GM12864 (cell line): Measurements from ENCODE around the gene ELAC2.

Experiments used
- DNase-seq: peaks from one replicate; pipeline ENCODE4 v3.0.0-alpha.2; 2011; ENCODE audit warnings: low read depth
- H3K4me3 ChIP-seq: 2 replicates; pipeline ENCODE4 v1.5.1; 2011; ENCODE audit warnings: mild to moderate bottlenecking, low read depth, low read length, control low read depth
- TF ChIP-seq, protein P1 (sequence below): IDR thresholded peaks from 2 replicates; pipeline ENCODE4 v1.5.1; 2011; ENCODE audit warnings: low read depth, mild to moderate bottlenecking, moderate library complexity, low read length, control low read depth, inconsistent platforms; ENCODE audit errors: missing control alignments

Gene ELAC2

DNA sequence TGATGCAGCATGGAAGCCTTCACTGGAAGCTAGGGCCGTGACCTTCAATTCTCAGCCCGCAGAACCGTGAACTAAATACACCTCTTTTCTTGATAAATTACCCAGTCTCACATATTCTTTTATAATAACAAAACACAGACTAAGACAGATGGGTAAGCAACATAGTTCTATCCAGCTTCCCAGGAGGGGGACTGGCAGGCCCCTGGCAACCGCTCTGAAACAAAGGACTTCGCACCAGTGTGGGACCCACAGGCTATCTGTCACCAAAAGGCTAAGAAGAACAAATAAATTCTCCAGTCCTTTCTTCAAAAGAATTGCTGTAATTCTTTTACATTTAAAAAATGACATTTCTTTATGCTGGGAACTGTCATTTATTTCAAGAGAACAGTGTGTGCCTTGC lies 19.0 kb downstream of the ELAC2 start:
- TF ChIP-seq, protein P1, sequence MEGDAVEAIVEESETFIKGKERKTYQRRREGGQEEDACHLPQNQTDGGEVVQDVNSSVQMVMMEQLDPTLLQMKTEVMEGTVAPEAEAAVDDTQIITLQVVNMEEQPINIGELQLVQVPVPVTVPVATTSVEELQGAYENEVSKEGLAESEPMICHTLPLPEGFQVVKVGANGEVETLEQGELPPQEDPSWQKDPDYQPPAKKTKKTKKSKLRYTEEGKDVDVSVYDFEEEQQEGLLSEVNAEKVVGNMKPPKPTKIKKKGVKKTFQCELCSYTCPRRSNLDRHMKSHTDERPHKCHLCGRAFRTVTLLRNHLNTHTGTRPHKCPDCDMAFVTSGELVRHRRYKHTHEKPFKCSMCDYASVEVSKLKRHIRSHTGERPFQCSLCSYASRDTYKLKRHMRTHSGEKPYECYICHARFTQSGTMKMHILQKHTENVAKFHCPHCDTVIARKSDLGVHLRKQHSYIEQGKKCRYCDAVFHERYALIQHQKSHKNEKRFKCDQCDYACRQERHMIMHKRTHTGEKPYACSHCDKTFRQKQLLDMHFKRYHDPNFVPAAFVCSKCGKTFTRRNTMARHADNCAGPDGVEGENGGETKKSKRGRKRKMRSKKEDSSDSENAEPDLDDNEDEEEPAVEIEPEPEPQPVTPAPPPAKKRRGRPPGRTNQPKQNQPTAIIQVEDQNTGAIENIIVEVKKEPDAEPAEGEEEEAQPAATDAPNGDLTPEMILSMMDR = no peak
- DNase-seq = no peak
- no peak overlapping the region for H3K4me3 ChIP-seq

DNA sequence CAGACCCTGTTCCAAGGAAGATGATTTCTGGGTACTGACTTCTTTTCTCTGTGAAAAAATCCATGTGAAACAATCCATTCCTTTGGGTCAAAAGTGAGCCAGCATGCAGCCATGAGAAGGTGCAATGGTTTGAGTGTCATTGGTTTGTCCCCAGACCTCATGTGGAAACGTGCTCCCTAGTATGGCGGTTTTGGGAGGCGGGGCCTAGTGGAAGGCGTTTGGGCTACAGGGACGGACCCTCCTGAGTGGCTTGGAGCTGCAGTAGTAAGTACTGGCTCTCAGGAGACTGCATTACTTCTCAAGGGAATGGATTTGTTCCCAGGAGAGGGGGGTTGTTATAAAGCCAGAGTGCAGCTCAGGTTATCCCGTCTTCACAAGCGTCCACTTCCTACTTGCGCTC lies 19.4 kb downstream of the ELAC2 start:
- no peak overlapping the region for H3K4me3 ChIP-seq
- TF ChIP-seq, protein P1 = no peak
- no peak for DNase-seq

DNA sequence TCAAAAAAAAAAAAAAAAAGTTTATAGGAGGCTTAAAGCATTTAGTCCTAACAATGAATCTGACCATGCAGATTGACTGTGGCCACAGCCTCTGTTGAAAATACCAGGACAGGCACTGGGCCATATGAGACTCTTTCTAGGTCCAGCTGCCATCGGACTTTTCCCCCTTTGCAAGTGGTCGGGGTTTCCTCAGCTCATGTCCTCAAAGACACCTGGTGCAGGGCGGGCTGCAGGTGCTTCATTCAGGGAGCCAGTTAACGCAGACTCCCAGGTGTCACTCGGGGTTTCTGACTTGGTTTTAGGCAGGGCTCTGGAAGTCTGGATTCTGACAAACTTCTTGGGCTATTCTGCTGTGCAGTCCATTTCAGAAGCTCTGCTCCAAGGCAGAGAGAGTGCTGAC lies 20.9 kb downstream of the ELAC2 start:
- H3K4me3 ChIP-seq = no peak overlapping the region
- TF ChIP-seq, protein P1 = no peak
- no peak for DNase-seq

DNA sequence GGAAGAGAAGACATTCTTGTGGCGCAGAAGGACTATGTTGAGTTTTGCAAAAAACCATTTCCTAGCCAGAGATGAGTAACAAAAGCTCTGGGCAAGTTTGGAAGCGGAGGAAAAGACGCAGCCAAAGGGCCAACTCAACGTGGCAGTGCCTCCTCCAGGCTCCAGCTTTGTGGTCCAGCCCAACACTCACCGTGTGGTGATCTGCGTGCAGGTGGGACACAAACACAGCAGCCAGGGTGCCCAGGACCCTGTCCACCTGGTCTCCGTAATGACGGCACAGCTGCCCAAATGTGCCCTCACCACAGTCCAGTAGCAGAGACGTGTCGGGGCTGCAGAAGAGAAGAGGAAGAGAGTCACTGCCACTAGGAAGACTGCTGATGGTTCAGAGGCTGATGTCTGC lies 21.5 kb downstream of the ELAC2 start:
- H3K4me3 ChIP-seq = no peak overlapping the region
- TF ChIP-seq, protein P1 = no peak
- no peak for DNase-seq

GRCh38 chr17:12995896-12996295 lies 21.9 kb downstream of the ELAC2 start:
- DNase-seq = no peak
- no peak overlapping the region for H3K4me3 ChIP-seq
- TF ChIP-seq, protein P1 = no peak

- TF ChIP-seq, protein P1 = no peak
- no peak overlapping the region for H3K4me3 ChIP-seq
- DNase-seq = no peak
Measured at GRCh38 chr17:12995106-12995895, 22.5 kb downstream of the ELAC2 start.
